ENCODE results near the gene MZB1.
"Not testable (repeated sequence)": the region's sequence is repeated elsewhere in the genome, so short reads cannot be mapped to it uniquely, and the experiment has no call there.

Gene MZB1

DNA sequence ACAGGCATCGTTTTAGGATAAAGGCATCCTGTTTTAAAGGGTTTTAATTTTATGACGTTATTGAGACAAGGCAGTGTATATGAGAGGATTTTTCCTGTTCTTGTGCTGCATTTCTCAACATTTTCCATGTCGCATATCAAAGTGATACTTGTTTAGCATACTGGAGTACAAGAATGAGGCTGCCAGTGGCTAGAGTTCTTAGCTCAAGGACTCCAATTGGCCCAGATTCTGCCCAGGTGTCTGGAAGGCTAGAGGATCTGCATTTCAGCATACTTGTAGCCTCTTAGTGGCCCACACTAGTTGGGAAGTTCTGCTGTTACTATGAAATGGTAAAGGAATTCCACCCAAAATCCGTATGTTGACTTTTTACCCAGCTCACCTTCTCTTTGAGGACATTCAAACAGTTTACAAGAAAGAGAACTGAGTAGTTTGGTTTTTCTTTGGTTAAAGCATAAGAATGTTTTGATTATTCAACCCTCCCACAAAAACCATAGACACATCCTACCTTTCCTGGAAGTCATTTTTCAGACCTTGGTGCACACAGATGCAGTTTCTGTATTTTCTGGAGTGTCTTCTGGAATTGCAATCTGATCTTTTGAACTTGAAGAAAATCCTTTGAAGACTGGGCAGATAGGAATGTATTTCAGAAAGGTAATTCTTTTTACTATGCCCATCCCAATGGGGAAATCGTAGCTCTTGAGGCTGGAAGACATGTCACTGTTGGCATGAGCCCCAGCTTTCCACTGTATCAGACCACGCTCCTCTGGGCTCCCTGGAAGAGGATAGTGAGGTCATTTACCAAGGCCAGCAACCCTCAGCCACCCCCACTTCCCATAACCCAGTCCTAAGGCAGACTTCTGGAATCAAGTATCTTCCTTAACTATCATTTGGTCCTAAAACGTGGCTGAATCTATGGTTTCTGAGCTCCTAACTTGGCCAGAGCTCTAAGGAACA lies 18.0 kb downstream of the MZB1 start:
- no peak for DNase-seq

GRCh38 chr5:139369181-139369580 lies 20.5 kb downstream of the MZB1 start:
- DNase-seq = no peak

- no peak for DNase-seq
These were observed 21.1 kb downstream of the MZB1 start for GRCh38 chr5:139368613-139369012.

GRCh38 chr5:139364466-139364865 lies 25.2 kb downstream of the MZB1 start:
- no peak for DNase-seq

GRCh38 chr5:139363937-139364336 lies 25.8 kb downstream of the MZB1 start:
- no peak for DNase-seq

DNA sequence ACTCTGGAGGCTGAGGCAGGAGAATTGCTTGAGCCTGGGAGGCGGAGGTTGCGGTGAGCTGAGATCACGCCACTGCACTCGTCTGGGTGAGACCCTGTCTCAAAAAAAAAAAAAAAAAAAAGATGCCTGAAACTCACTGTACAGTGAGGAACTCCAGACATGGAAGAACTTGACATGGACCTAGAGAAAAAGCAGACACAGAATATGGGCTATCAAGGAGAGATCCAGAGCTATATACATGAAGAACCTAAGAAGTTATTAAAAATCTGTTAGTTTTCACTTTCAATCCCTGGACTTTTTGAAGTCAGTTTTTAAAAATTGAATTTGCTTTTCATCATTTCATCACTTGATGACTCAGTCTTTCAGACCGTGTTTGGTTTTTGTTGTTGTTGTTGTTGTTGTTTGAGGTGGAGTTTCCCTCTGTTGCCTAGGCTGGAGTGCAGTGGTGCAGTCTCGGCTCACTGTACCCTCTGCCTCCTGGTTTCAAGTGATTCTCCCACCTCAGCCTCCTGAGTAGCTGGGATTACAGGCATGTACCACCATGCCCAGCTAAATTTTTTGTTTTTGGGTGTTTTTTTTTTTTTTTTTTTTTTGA lies 27.8 kb downstream of the MZB1 start:
- no peak for DNase-seq

GRCh38 chr5:139360384-139360783 lies 29.3 kb downstream of the MZB1 start:
- no peak for DNase-seq

DNA sequence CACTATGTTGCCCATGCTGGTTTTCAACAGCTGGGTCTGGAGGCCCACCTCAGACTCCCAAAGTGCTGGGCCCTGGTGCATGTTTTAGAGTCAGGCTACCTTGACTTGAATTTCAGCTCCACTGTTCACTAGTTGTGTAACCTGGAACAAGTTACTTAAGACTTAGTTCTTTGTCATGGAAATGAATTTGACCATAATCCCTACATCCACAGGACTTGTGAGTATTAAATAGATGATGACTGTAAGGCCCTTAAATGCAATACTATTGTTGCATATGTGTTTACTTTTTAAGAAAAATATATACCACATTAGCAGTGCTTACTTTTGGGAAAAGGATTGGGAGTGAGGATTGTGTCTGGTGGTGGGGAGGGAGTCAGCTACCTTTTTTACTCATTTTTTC lies 31.6 kb downstream of the MZB1 start:
- DNase-seq = no peak

- not testable (repeated sequence) for DNase-seq
These were observed 33.8 kb downstream of the MZB1 start for GRCh38 chr5:139355900-139356299.

GRCh38 chr5:139354186-139354585 lies 35.5 kb downstream of the MZB1 start:
- DNase-seq = no peak

DNA sequence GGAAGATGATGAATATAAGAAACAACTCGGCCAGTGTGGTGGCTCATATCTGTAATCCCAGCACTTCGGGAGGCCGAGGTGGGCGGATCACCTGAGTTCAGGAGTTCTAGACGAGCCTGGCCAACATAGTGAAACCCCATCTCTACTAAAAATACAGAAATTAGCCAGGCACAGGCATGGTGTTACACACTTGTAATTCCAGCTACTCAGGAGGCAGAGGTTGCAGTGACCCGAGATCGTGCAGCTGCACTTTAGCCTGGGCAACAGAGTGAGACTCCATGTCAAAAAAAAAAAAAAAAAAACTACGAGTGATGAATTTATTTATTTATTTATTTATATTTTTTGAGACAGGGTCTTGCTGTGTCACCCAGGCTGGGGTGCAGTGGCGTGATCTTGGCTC lies 41.9 kb downstream of the MZB1 start:
- DNase-seq = not testable (repeated sequence)

- DNase-seq = not testable (repeated sequence)
These were observed 44.3 kb downstream of the MZB1 start for GRCh38 chr5:139345442-139345841.

DNA sequence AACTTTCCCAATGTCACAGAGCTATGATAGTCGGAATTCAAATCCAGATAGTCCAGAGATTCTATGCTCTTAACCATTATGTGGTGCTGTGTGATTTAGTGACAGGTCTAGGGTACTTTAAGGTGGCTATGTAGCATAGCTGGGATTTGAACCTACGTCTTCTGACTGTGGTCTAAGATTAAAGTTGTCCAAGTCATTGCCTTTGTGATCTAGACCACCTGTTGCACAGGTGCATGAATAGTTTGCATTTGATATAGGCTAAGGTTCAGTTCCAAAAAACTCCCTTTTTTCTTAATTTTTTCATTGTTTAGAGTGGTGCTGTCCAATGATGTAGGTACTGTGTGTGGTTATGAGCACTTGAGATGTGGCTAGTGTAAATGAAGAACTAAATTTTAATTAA lies 45.5 kb downstream of the MZB1 start:
- no peak for DNase-seq

DNA sequence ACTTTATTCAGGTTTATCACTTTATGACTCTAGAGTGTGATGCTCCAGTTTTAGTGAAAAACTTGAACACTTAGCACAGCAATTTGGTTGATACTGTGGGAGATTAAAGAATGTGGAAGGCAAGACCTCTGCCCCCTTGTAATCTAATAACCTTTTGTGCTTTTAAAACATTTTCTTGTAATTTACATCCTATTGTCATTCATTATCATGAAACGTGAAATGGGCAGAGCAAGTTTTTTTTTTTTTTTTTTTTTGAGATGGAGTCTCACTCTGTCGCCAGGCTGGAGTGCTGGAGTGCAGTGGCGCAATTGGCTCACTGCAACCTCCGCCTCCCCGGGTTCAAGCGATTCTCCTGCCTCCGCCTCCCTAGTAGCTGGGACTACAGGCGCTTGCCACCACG lies 46.2 kb downstream of the MZB1 start:
- no peak for DNase-seq

DNA sequence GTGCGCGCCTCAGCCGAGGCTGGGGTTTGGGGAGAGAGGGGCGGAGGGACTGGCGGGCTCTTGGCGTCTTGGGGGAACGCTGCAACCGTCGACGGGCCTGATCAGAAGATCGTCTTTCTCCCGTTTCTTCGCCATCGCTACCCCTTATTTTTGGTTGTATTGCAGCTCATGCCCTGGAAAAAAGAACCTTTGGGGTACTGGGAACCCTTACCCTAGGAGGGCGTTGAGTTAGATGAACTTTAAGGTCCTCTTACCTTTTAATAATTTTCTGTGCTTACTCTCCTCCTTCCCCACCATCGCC lies 47.3 kb downstream of the MZB1 start:
- DNase-seq = peak; percentile 86

DNA sequence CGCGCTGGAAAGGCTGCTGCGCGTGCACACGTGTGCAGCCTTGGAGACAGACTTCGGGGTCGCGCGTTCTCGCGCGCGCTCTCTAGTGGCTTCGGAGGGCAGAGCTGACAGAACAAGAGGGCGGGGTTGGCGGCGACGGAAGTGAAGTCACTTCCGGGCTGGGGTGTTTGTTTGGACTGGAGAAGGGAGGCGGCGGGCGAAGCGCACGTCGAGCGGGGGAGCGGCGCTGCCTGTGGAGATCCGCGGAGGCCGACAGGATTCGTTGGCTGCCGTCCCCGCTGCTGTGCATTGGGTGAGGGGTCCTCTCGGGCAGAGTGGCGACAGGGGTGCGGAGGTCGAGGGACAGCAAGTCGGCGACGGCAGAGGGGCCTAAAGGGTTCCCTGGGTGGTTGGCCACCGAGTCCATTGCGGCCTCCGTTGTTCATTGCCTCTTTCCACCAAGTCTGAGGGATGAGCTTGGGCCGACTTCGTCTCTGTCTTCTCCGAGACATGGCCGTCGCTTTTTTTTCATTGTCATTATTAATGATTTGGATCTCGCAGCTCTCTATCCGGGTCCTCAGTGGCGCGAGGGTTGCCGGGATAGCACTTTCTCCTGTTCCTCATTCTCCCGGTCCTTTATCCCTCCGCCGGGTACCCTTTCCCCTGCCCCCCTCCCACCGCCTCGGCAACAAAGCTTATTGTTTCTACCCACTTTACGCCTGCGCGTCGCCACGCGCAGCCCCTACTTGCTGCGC lies 47.9 kb downstream of the MZB1 start, which contains the start of gene PAIP2:
TSS of gene PAIP2 (plus strand) at position 166 of the 734 bp plus-strand sequence. CDS start 21,931 bp downstream, outside the sequence.
- peak; percentile 99 for DNase-seq

DNA sequence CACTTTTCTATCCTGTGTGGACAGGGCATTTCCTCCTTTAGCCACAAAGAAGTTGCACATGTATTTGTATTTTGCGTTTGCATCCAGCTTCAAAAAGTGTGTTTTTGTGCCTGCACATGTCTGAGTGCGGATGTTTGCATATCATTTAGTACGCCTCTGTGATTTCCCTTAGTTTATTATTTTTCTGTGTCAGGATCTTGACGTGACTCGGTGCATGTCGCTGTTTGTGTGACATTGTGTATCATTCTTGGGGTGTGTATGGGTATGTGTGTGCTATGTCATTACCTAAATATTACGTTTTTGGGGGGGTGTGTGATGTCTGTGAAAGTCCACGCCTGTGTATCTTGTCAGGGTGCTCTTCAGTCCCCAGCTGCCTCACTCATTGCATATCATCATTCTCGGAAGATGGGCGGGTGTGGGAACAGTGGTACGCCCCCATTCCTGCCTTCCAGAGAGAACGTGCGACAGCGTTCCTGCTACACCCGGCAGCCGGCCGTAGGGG lies 48.5 kb downstream of the MZB1 start:
- DNase-seq = no peak

DNA sequence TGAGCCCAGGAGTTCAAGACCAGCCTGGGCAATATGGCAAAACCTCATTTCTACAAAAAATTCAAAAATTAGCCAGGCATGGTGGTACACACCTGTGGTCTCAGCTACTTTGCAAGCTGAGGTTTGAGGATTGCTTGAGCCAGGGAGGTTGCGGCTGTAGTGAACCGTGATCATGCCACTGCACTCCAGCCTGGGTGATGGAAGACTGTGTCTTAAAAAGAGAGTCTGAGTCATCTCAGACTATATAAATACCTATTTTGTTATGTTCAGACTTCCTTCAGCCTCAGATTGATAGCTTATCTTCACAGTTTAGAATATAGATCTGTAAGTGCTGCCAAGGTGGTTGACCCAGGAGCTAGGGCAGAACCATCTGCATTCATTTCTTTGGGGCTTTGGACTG lies 49.7 kb downstream of the MZB1 start:
- no peak for DNase-seq

Data from CD4-positive, alpha-beta T cell treated with Interleukin-6 for 4 hours (primary cell).